GM12878 (cell line): ENCODE measurements around the gene PRR22. TPM values are rescaled to one million over a fixed set of nuclear protein-coding genes. Genes with fewer than 3 reads are reported as not detected.

ENCODE experiments used
- ATAC-seq: fragments of 200-7000 bp; cut with Tn5 transposase; 3 replicates; pipeline ENCODE4 v1.9.1; 2020; ENCODE audit warnings: mild to moderate bottlenecking, moderate library complexity
- BruUV-seq: library from RNA; stranded (reverse); fragments of 400-500 nt; replicated peaks from 2 replicates; lab custom pipeline; 2021; lab: Mats Ljungman, UMichigan
- CTCF ChIA-PET: fragments of 300-600 bp; sonication (Branson Sonifier 250); formaldehyde crosslinking; extraction: SDS; loops from one replicate; lab custom pipeline; 2021; ENCODE audit warnings: inconsistent platforms; lab: Yijun Ruan, JAX
- POLR2A ChIA-PET: fragments of 350-600 bp; formaldehyde crosslinking; extraction: SDS; loops from one replicate; lab custom pipeline; 2021; ENCODE audit warnings: inconsistent platforms; lab: Charles Lee
- RAD21 ChIA-PET: fragments of 300-600 bp; sonication (Branson Sonifier 250); formaldehyde crosslinking; loops from one replicate; lab custom pipeline; 2023; ENCODE audit warnings: antibody characterized with exemption; ENCODE audit not compliant: unreplicated experiment; lab: Charles Lee
- SMC1A ChIA-PET: fragments of 300-600 bp; sonication (Branson Sonifier 250); formaldehyde crosslinking; loops from one replicate; lab custom pipeline; 2023; ENCODE audit not compliant: unreplicated experiment, uncharacterized antibody; lab: Charles Lee
- DNase-seq: peaks from one replicate; pipeline ENCODE4 v3.0.0-alpha.2; 2011; ENCODE audit warnings: low read depth, low spot score
- FAIRE-seq: peaks from 3 replicates; lab custom pipeline; 2011; peaks lifted over from hg19 to GRCh38; lab: Jason Lieb, UNC
- H2AFZ ChIP-seq: 2 replicates; pipeline ENCODE4 v1.6.0; 2011; ENCODE audit warnings: low read depth, low read length, control low read depth; ENCODE audit not compliant: control insufficient read depth
- H3K27ac ChIP-seq: 2 replicates; pipeline ENCODE4 v1.5.1; 2011; ENCODE audit warnings: control low read depth; ENCODE audit not compliant: control insufficient read depth, insufficient read depth
- H3K27me3 ChIP-seq, 2 experiments: replicated peaks in 1 of 2; 2 replicates each; pipeline versions ENCODE4 v1.6.0 to v1.6.1; 2011; ENCODE audit warnings: low read length in 1 of 2; ENCODE audit not compliant: control insufficient read depth in 2 of 2, insufficient read depth in 2 of 2
- H3K36me3 ChIP-seq, 2 experiments: 2 replicates each; pipeline ENCODE4 v1.5.1; 2011; ENCODE audit warnings: low read length in 1 of 2; ENCODE audit not compliant: control insufficient read depth in 2 of 2, insufficient read depth in 2 of 2
- H3K4me1 ChIP-seq: 2 replicates; pipeline ENCODE4 v1.6.1; 2011; ENCODE audit warnings: mild to moderate bottlenecking, low read length, moderate library complexity, mixed read lengths; ENCODE audit not compliant: control insufficient read depth, insufficient read depth
- H3K4me2 ChIP-seq: 2 replicates; pipeline ENCODE4 v1.6.0; 2011; ENCODE audit warnings: control low read depth; ENCODE audit not compliant: control insufficient read depth, insufficient read depth
- H3K4me3 ChIP-seq: fragments of 200-600 bp; sonication (generic); 2 replicates; pipeline ENCODE4 v1.5.1; 2016
- H3K79me2 ChIP-seq: 2 replicates; pipeline ENCODE4 v1.6.0; 2011; ENCODE audit warnings: low read length; ENCODE audit not compliant: control insufficient read depth, insufficient read depth
- H3K9ac ChIP-seq: 2 replicates; pipeline ENCODE4 v1.8.0; 2011; ENCODE audit warnings: low read length, control low read depth, mixed read lengths; ENCODE audit not compliant: control insufficient read depth, insufficient read depth
- H3K9me3 ChIP-seq: replicated peaks from 3 replicates; pipeline ENCODE4 v1.5.1; 2011; ENCODE audit warnings: mild to moderate bottlenecking, low read length; ENCODE audit not compliant: control insufficient read depth, insufficient read depth
- H4K20me1 ChIP-seq: 2 replicates; pipeline ENCODE4 v1.6.0; 2011; ENCODE audit not compliant: control insufficient read depth, insufficient read depth
- BCL3 ChIP-seq: IDR thresholded peaks from 2 replicates; pipeline ENCODE4 v1.6.1; 2011; ENCODE audit warnings: borderline replicate concordance, low read depth, mild to moderate bottlenecking, moderate library complexity, low read length; ENCODE audit not compliant: insufficient read depth, poor library complexity, severe bottlenecking
- SRF ChIP-seq, 2 experiments: IDR thresholded peaks; 2 replicates each; pipeline ENCODE4 v1.6.1; 2011; ENCODE audit warnings: low read depth in 2 of 2, low read length in 2 of 2, mild to moderate bottlenecking in 1 of 2, moderate library complexity in 1 of 2
- USF1 ChIP-seq: IDR thresholded peaks from 2 replicates; pipeline ENCODE4 v1.6.1; 2011; ENCODE audit warnings: borderline replicate concordance, low read depth, mild to moderate bottlenecking, moderate library complexity, mixed read lengths, low read length; ENCODE audit not compliant: insufficient read depth; ENCODE audit errors: extremely low read length
- WGBS: methylation state at CpG from one replicate; pipeline ENCODE4 v1.1.6; 2016; ENCODE audit warnings: low lambda C conversion rate; ENCODE audit not compliant: insufficient replicate concordance, insufficient coverage; ENCODE audit errors: missing lambda C conversion rate; 5-methylcytosine and 5-hydroxymethylcytosine counted together
- in situ Hi-C: fragments of 300-500 bp; cut with MboI; formaldehyde crosslinking; loops from 9 replicates; pipeline ENCODE4 v1.14.3; 2018; ENCODE audit warnings: mixed read lengths
- intact Hi-C: fragments of 100-400 bp; cut with micrococcal nuclease; formaldehyde crosslinking; loops from one replicate; pipeline ENCODE4 v1.14.2; 2022; ENCODE audit not compliant: unreplicated experiment
- polyA plus RNA-seq, 11 experiments: library from polyadenylated mRNA; depleted of rRNA in 4 of 11; unstranded in 6 of 11; stranded (reverse) in 5 of 11; fragments of >200 nt; fragmentation: Nextera tagmentation in 4 of 11; fragmentation: Illumina TruSeq in 1 of 11; extraction: Ambion mirVana in 4 of 11; extraction: Trizol in 1 of 11; gene quantifications; 1 replicate in 1 of 11; 2 replicates in 10 of 11; pipeline versions ENCODE4 v1.2.1 to v1.2.3, GENCODE V29; 2011 to 2016; ENCODE audit warnings: inconsistent platforms in 2 of 11, missing spikeins in 2 of 11, low read depth in 1 of 11
- total RNA-seq, 4 experiments: library from RNA; depleted of rRNA in 3 of 4; stranded (reverse); fragments of >200 nt in 3 of 4; fragmentation: Illumina TruSeq in 1 of 4; extraction: Trizol in 1 of 4; gene quantifications; 2 replicates each; pipeline versions ENCODE4 v1.2.1 to v1.2.3, GENCODE V29; 2013 to 2021

The PRR22 gene
- total and polyA plus RNA-seq, 10 of the 15 experiments (the other 5 are each of a cell fraction or from before 2014, with no cell fraction given): 0.31 to 4.4 (median 1.3) TPM; not detected in 2

DNA sequence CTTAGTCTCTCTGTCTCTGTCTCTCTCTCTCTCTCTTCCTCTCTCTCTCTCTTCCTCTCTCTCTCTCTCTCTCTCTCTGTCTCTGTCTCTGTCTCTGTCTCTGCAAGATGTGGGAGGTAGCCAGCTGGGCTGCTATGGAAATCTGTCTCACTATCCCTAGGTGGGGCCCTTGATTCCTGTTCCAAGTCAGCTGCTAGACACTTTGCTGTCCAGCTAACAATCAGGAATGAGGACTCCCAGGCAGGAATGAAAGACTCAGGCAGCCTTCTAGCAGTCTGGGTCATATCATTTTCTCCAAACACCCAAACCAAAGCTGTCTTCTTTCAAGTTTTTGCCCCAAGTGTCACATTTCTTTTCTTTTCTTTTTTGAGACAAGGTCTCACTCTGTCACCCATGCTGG is 40.9 kb downstream of the PRR22 start (continued):
- no peak for TF ChIP-seq USF1

DNA sequence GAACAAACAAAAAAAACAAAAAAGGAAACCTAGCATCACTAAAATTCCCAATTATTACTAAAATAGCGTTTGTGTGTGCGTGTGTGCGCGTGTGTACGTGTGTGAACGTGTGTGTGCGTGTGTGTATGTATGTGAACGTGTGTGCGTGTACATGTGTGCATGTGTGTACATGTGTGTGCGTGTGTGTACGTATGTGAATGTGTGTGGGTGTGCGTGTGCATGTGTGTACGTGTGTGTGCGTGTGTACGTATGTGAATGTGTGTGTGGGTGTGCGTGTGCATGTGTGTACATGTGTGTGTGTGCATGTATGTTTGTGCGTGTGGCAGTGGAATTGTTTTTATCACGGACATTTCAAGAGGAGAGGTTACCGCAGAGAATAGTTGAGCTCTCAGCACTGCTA is 42.5 kb downstream of the PRR22 start:
- intact Hi-C loops (no loop called here), in situ Hi-C loops (no loop called here)
- ChIA-PET CTCF (no interaction called here), POLR2A (no interaction called here), SMC1A (interaction anchor here (0.6 kb wide), 1 partner anchor 629 kb away, joined by 3 read pairs; no protein-coding TSS in a partner anchor), RAD21 (no interaction called here)
- no TSS peak for BruUV-seq
- Histone ChIP-seq H4K20me1 (no peaks in the 10 kb centered on the region), H3K4me1 (no peaks in the 10 kb centered on the region), H3K4me3 (no peak overlapping the region), H2AFZ (no peak overlapping the region), H3K9me3 (no peaks in the 10 kb centered on the region), H3K36me3 (no peaks in the 10 kb centered on the region), H3K27me3 (no peaks in the 10 kb centered on the region), H3K4me2 (no peak overlapping the region), H3K79me2 (no peaks in the 10 kb centered on the region), H3K27ac (no peak overlapping the region), H3K9ac (no peak overlapping the region)
- no peak for FAIRE-seq
- 66% methylated on average over 19 of the region's 19 CpGs for WGBS
- TF ChIP-seq SRF (IDR thresholded peaks at IDR 0.05; ENCODE audit: low read depth in 2 of 2, low read length in 2 of 2) (no peak), BCL3 (peak; percentile 86)
- no peak for ATAC-seq
- no peak for DNase-seq
